Keratinocyte (primary cell): ENCODE measurements around the gene MPZL2.

Experiments used
- EZH2 ChIP-seq: IDR thresholded peaks from one replicate; pipeline ENCODE4 v1.6.1; 2012; ENCODE audit warnings: inconsistent platforms, mild to moderate bottlenecking, low read length, moderate library complexity
- TF ChIP-seq, protein P1 (sequence below), 3 experiments: IDR thresholded peaks in 1 of 3; conservative IDR thresholded peaks in 1 of 3; optimal IDR thresholded peaks in 1 of 3; 2 replicates in 2 of 3; 3 replicates in 1 of 3; pipeline versions ENCODE3 to v1.5.1; 2011; ENCODE audit warnings: low read length in 3 of 3, mild to moderate bottlenecking in 3 of 3, moderate library complexity in 2 of 3, control low read depth in 1 of 3, inconsistent platforms in 1 of 3; ENCODE audit not compliant: insufficient read depth in 2 of 3; ENCODE audit errors: extremely low read depth in 1 of 3

DNA sequence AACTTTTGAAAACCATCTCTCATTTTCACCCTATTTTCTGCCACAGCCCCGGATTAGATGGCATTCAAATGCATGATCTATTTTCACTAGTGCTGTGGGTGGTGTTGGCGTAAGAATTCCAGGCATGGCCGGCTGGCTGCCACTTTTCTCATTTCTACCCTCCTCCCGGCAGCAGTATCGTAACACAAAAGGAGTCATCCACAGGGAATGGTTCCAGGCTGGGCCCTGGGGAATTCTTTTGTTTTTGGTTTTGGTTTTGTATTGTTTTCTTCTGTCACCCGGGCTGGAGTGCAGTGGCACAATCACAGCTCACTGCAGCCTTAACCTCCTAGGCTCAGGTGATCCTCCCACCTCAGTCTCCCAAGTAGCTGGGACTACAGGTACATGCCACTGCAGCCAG, 53.1 kb downstream of the MPZL2 start:
- TF ChIP-seq, protein P1, sequence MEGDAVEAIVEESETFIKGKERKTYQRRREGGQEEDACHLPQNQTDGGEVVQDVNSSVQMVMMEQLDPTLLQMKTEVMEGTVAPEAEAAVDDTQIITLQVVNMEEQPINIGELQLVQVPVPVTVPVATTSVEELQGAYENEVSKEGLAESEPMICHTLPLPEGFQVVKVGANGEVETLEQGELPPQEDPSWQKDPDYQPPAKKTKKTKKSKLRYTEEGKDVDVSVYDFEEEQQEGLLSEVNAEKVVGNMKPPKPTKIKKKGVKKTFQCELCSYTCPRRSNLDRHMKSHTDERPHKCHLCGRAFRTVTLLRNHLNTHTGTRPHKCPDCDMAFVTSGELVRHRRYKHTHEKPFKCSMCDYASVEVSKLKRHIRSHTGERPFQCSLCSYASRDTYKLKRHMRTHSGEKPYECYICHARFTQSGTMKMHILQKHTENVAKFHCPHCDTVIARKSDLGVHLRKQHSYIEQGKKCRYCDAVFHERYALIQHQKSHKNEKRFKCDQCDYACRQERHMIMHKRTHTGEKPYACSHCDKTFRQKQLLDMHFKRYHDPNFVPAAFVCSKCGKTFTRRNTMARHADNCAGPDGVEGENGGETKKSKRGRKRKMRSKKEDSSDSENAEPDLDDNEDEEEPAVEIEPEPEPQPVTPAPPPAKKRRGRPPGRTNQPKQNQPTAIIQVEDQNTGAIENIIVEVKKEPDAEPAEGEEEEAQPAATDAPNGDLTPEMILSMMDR (optimal IDR thresholded peaks at IDR 0.05 in 1 of 3, IDR thresholded peaks at IDR 0.05 in 1 of 3, conservative IDR thresholded peaks at IDR 0.05 in 1 of 3; ENCODE audit: extremely low read depth in 1 of 3, insufficient read depth in 2 of 3, low read length in 3 of 3): no peak
- no peak for TF ChIP-seq EZH2
